K562 (cell line): Measurements from ENCODE around the gene SPDYE3. TPM values are rescaled to one million over a fixed set of nuclear protein-coding genes. Genes with fewer than 3 reads are reported as not detected.

Source experiments
- ATAC-seq: fragments of 200-7000 bp; cut with Tn5 transposase; 3 replicates; pipeline ENCODE4 v1.9.1; 2020; ENCODE audit warnings: moderate library complexity
- BruUV-seq: library from RNA; stranded (reverse); fragments of 400-500 nt; replicated peaks from 2 replicates; lab custom pipeline; 2021; lab: Mats Ljungman, UMichigan
- CTCF ChIA-PET: fragments of 300-600 bp; formaldehyde crosslinking; extraction: SDS; loops from one replicate; lab custom pipeline; 2021; ENCODE audit warnings: low intra/inter-chr PET ratio; lab: Yijun Ruan, JAX
- POLR2A ChIA-PET: fragments of 300-600, 350-650 bp; sonication (Branson Sonifier 250); formaldehyde crosslinking; extraction: SDS; loops from one replicate; lab custom pipeline; 2021; ENCODE audit warnings: antibody characterized with exemption, inconsistent platforms; lab: Yijun Ruan, JAX
- DNase-seq, 4 experiments: peaks; one replicate each; pipeline versions ENCODE4 v3.0.0 to v3.0.0-alpha.2; 2011 to 2018; ENCODE audit warnings: low spot score in 3 of 4, mixed read lengths in 3 of 4; ENCODE audit errors: extremely low read depth in 1 of 4
- FAIRE-seq: peaks from 2 replicates; lab custom pipeline; 2011; peaks lifted over from hg19 to GRCh38; lab: Jason Lieb, UNC
- H2AFZ ChIP-seq: 2 replicates; pipeline ENCODE4 v1.6.0; 2011; ENCODE audit warnings: low read depth, low read length, control low read depth, inconsistent platforms
- H3K27ac ChIP-seq: fragments of 200-600 bp; 3 replicates; pipeline ENCODE4 v1.8.0; 2011; ENCODE audit warnings: low read depth, mild to moderate bottlenecking, control low read depth, inconsistent platforms, low read length, moderate library complexity, mixed read lengths; ENCODE audit errors: extremely low read depth
- H3K27me3 ChIP-seq, 2 experiments: fragments of 300-600 bp in 1 of 2; 2 replicates in 1 of 2; 3 replicates in 1 of 2; pipeline versions ENCODE4 v1.6.0 to v1.8.0; 2011; ENCODE audit warnings: inconsistent platforms in 2 of 2, low read length in 2 of 2, mild to moderate bottlenecking in 1 of 2, mixed read lengths in 1 of 2, moderate library complexity in 1 of 2; ENCODE audit not compliant: control insufficient read depth in 2 of 2, insufficient read depth in 2 of 2
- H3K36me3 ChIP-seq: fragments of 300-600 bp; 3 replicates; pipeline ENCODE4 v1.8.0; 2011; ENCODE audit warnings: mild to moderate bottlenecking, low read length, inconsistent platforms; ENCODE audit not compliant: control insufficient read depth, insufficient read depth
- H3K4me1 ChIP-seq, 2 experiments: fragments of 200-600 bp in 1 of 2; replicated peaks in 1 of 2; 2 replicates in 1 of 2; 3 replicates in 1 of 2; pipeline versions ENCODE4 v1.5.1 to v1.8.0; 2011; ENCODE audit warnings: inconsistent platforms in 2 of 2, low read length in 2 of 2, mild to moderate bottlenecking in 1 of 2, mixed read lengths in 1 of 2, moderate library complexity in 1 of 2; ENCODE audit not compliant: control insufficient read depth in 2 of 2, insufficient read depth in 2 of 2
- H3K4me2 ChIP-seq: 2 replicates; pipeline ENCODE4 v1.6.1; 2011; ENCODE audit warnings: low read length, control low read depth, inconsistent platforms, mixed read lengths; ENCODE audit not compliant: insufficient read depth
- H3K4me3 ChIP-seq: fragments of 200-600 bp; sonication (generic), shearing (Covaris generic); 2 replicates; pipeline ENCODE4 v1.5.1; 2016; ENCODE audit warnings: control low read depth, inconsistent platforms
- H3K79me2 ChIP-seq: fragments of 200-600 bp; 3 replicates; pipeline ENCODE4 v1.8.0; 2011; ENCODE audit warnings: low read length, inconsistent platforms; ENCODE audit not compliant: control insufficient read depth, insufficient read depth
- H3K9ac ChIP-seq, 2 experiments: 2 replicates each; pipeline versions ENCODE4 v1.6.0 to v1.6.1; 2011; ENCODE audit warnings: low read depth in 2 of 2, low read length in 2 of 2, control low read depth in 1 of 2, inconsistent platforms in 1 of 2, mild to moderate bottlenecking in 1 of 2, mixed read lengths in 1 of 2; ENCODE audit not compliant: insufficient read depth in 1 of 2
- H3K9me1 ChIP-seq: one replicate; pipeline ENCODE4 v1.6.0; 2011; ENCODE audit warnings: inconsistent platforms, mild to moderate bottlenecking, low read length, moderate library complexity; ENCODE audit not compliant: control insufficient read depth, insufficient read depth
- H3K9me3 ChIP-seq: replicated peaks from 2 replicates; pipeline ENCODE4 v1.5.1; 2011; ENCODE audit warnings: low read depth, low read length, inconsistent platforms; ENCODE audit not compliant: control insufficient read depth, insufficient read depth
- H4K20me1 ChIP-seq: replicated peaks from 2 replicates; pipeline ENCODE4 v1.6.1; 2011; ENCODE audit warnings: low read length, inconsistent platforms, mixed read lengths; ENCODE audit not compliant: control insufficient read depth, insufficient read depth
- GABPA ChIP-seq: fragments of 200-800 bp; sonication (Bioruptor generic); conservative IDR thresholded peaks from 2 replicates; pipeline ENCODE4 v1.6.1; 2016; ENCODE audit warnings: low read depth, missing genetic modification characterization, missing compliant biosample characterization
- POLR2B ChIP-seq: fragments of 450-650 bp; IDR thresholded peaks from 2 replicates; pipeline ENCODE4 v1.6.1; 2018; ENCODE audit warnings: low read depth; ENCODE audit not compliant: partially characterized antibody
- POLR2H ChIP-seq: IDR thresholded peaks from 2 replicates; pipeline ENCODE4 v1.6.1; 2016; ENCODE audit warnings: missing genetic modification characterization, low read depth, mild to moderate bottlenecking, control low read depth, missing compliant biosample characterization, moderate library complexity
- SMC3 ChIP-seq: conservative IDR thresholded peaks from 2 replicates; pipeline ENCODE4 v1.6.1; 2011; ENCODE audit warnings: low read depth, low read length, improper control_type of control experiment; ENCODE audit not compliant: insufficient read depth
- TCF3 ChIP-seq: sonication (generic); formaldehyde crosslinking; IDR thresholded peaks from 2 replicates; pipeline ENCODE4 v1.4.0; 2020; ENCODE audit warnings: mild to moderate bottlenecking, missing genetic modification reagents
- ZNF445 ChIP-seq: fragments of 250-450 bp; sonication (Bioruptor Pico); IDR thresholded peaks from 2 replicates; pipeline ENCODE4 v1.4.0; 2020; ENCODE audit warnings: low read depth, mild to moderate bottlenecking, moderate library complexity
- in situ Hi-C: fragments of 300-500 bp; cut with MboI; formaldehyde crosslinking; loops from 4 replicates; pipeline ENCODE4 v1.15.0; 2018; ENCODE audit warnings: inconsistent platforms, mixed read lengths
- intact Hi-C: fragments of 100-400 bp; cut with micrococcal nuclease; formaldehyde crosslinking; loops from 2 replicates; pipeline ENCODE4 v1.14.2; 2022
- polyA plus RNA-seq, 8 experiments: library from polyadenylated mRNA; depleted of rRNA in 4 of 8; stranded (reverse) in 5 of 8; unstranded in 3 of 8; fragments of >200 nt; fragmentation: Nextera tagmentation in 2 of 8; fragmentation: Illumina TruSeq in 1 of 8; extraction: Ambion mirVana in 2 of 8; extraction: Trizol in 1 of 8; gene quantifications; 2 replicates each; pipeline versions ENCODE4 v1.2.1 to v1.2.3, GENCODE V29; 2011 to 2014; ENCODE audit warnings: inconsistent platforms in 1 of 8, missing spikeins in 1 of 8
- total RNA-seq, 7 experiments: library from RNA; depleted of rRNA in 6 of 7; stranded (reverse); fragments of >200 nt in 6 of 7; fragmentation: Illumina TruSeq in 2 of 7; extraction: Trizol in 2 of 7; gene quantifications; 2 replicates each; pipeline versions ENCODE4 v1.2.1 to v1.2.3, GENCODE V29; 2011 to 2021; ENCODE audit warnings: low replicate concordance in 1 of 7
- TF ChIP-seq, protein P1 (sequence below): fragments of 250-450 bp; sonication (Bioruptor Pico); IDR thresholded peaks from 2 replicates; pipeline ENCODE4 v1.8.0; 2021; ENCODE audit warnings: mild to moderate bottlenecking, moderate library complexity

Gene SPDYE3
- total and polyA plus RNA-seq, 9 of the 15 experiments (the other 6 are each of a cell fraction or from before 2014, with no cell fraction given): 0.04 to 3.3 (median 1.2) TPM; not detected in 6

DNA sequence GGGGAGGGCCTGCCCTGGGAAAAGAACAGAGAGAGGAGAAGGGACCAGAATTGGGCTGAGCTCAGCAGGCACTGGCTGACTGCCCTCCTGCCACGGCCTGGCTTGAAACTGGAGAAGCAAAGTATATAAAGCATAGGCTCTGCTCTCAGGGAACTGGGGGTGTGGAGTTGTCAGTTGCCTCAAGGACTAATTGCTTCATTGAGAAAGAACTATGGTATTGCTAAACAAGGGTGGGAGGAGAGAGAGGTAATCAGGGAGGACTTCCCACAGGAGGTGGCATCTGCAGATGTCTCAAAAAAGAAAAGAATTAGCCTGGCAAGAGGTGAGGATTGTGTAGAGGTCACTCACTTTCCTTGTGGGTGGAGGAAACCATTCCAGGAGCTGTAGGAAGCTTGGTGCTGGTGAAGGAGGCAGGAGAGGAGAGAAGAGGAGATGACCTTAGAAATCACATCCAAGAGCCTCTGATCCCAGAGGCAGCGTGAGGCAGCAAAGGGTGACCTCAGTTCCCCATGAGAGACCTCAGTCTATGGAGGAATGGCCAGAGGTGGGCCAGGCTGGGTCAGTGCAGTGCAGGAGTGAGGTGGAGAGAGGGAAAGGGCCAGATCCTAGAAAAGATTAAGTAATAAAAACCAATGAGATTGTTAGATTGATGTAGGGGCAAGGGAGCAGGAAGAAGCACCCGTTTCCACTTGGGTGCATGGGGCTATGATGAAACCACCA, 52.8 kb downstream of the SPDYE3 start (continued):
- TF ChIP-seq, protein P1, sequence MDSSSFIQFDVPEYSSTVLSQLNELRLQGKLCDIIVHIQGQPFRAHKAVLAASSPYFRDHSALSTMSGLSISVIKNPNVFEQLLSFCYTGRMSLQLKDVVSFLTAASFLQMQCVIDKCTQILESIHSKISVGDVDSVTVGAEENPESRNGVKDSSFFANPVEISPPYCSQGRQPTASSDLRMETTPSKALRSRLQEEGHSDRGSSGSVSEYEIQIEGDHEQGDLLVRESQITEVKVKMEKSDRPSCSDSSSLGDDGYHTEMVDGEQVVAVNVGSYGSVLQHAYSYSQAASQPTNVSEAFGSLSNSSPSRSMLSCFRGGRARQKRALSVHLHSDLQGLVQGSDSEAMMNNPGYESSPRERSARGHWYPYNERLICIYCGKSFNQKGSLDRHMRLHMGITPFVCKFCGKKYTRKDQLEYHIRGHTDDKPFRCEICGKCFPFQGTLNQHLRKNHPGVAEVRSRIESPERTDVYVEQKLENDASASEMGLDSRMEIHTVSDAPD (CRISPR knock-in tag): no peak
- TF ChIP-seq POLR2B (peak; percentile 18), GABPA (tag) (no peak), TCF3 (CRISPR knock-in tag) (no peak), ZNF445 (CRISPR knock-in tag) (no peak)

DNA sequence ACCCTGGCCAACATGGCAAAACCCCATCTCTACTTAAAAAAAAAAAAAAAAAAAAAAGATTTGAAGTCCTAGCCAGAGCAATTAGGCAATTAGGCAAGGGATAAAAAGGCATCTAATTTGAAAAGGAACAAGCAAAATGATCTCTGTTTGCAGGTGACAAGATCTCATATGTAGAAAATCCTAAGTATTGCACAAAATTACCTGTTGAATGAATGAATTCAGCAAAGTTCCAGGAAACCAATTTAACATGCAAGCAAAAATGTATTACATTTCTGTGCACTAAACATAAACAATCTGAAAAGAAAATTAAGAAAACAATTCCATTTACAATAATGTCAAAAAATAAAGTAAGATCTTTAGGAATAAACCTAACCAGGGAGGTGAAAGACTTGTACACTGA, 55.6 kb downstream of the SPDYE3 start:
- H3K79me2 ChIP-seq: no peaks in the 10 kb centered on the region
- no peak overlapping the region for H3K4me2 ChIP-seq
- peaks cover 4% of the 10 kb centered on the region for H3K9me1 ChIP-seq
- intact Hi-C loops (no loop called here), in situ Hi-C loops (no loop called here)
- H3K9ac ChIP-seq: no peak overlapping the region
- no peak for ATAC-seq
- H3K36me3 ChIP-seq: peaks cover 73% of the 10 kb centered on the region
- no TSS peak for BruUV-seq
- FAIRE-seq: no peak
- no peak overlapping the region for H2AFZ ChIP-seq
- no peaks in the 10 kb centered on the region for H3K9me3 ChIP-seq
- H3K27me3 ChIP-seq: no peaks in the 10 kb centered on the region
- ChIA-PET POLR2A (no interaction called here), CTCF (no interaction called here)
- H3K4me3 ChIP-seq: no peak overlapping the region
- no peaks in the 10 kb centered on the region for H4K20me1 ChIP-seq
- TF ChIP-seq SMC3 (no peak), POLR2H (tag) (0 out of 2 replicates have a peak, but pooled peaks have one; percentile 40)
- H3K4me1 ChIP-seq: peaks cover 7% of the 10 kb centered on the region in 2 experiments; a peak in 4 of 5 replicates
- no peak overlapping the region for H3K27ac ChIP-seq
- no peak for DNase-seq
